Activated naive CD4-positive, alpha-beta T cell (primary cell): ENCODE results near the gene RAI1.
A peak's percentile ranks its signal among the peaks of the same experiment; 100 is the strongest.

Source experiments
- DNase-seq, 4 experiments: peaks; one replicate each; lab custom pipeline; 2025; lab: John Stamatoyannopoulos, UW

The RAI1 gene

DNA sequence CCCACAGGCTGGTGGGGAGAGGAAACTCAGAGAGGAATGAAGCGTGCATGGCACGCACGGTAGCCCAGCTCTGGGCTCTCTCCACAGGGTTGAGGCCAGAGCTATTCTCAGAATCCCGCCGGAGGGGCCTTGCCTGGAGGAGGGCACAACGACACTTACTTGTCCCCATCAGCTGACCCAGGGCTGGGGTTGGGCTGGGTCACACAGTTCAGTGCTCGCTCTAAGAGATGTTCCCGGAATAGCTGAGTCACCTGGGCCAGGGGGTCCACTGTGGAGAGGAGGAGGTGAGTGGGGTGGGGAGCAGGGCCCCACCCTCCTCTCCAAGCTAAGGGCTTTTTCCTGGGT is 133.8 kb downstream of the RAI1 start:
- DNase-seq, result no peak

GRCh38 chr17:17815436-17816200 is 134.4 kb downstream of the RAI1 start:
- no peak for DNase-seq

GRCh38 chr17:17816240-17816814 is 135.1 kb downstream of the RAI1 start:
- DNase-seq, result no peak

DNA sequence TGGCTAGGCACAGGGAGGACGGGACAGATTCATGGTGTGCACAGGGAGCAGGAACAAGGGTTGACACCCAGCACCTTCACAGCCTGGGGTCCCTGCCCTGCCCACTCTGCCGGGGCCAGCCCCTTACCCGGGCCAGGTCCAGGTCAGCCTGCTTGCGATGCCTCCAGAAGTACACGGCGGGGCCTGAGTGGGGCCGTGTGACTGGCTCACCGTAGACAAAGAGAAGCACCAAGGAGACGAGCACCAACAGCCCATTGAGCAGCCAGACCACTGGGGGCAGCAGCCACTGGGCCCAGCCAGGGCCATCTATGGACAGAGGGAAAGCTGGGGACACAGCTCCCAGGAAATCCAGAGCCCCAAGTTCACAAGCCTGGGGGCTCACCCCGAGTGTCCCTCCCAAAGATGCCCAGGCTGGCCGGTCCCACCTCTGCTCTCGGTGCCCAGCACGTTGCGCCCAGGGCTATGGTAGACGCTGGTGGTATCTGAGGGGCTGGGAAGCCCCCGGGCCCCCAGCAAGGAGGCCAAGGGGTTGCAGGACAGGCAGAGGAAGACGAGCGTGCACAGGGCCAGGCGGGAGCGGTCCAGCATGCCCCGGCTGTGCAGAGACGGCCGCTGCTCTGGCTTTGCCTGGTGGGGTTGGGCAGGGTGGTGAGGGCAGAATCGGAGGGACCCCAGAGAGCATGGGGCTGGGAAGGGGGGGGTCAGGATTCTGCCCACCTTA is 135.7 kb downstream of the RAI1 start:
- DNase-seq, result no peak

DNA sequence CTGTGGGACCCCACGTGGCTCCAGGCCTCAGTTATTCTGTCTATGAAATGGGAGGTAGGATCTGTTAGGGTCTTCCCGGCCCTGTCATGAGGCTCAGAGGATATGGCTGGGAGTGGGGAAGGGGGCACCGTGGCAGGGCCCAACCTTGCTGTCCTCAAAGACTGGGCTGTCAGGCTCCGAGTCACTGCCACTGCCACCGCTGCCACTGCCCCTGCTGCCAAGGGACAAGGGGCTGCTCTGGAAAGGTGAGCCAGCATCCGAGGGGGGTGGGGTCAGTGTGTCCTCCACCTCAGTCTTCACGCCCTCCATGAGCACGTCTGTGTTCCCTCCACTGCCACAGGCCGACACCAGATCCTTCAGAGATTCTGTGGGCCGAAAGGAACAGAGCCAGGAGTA is 136.3 kb downstream of the RAI1 start:
- no peak for DNase-seq

DNA sequence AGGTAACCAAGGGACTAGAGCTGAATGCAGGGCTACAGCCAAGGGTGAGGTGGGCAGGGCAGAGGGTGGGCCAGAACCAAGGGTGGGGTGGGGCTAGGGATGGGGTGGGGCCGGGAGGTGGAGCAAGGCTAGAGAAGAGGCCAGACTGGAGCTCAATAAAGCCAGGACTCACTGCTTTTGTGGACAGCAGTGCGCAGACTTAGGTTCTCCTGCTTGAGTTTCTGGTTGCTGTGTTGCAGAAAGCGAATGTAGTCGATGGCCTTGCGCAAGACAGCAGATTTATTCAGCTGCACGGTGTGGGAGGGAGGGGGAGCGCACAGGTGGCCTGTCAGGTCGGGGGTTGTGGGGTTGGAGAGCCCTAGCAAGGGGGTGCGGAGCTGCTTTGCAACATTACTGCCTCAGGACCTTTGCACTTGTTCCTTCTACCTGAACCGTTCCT is 136.8 kb downstream of the RAI1 start:
- no peak for DNase-seq

DNA sequence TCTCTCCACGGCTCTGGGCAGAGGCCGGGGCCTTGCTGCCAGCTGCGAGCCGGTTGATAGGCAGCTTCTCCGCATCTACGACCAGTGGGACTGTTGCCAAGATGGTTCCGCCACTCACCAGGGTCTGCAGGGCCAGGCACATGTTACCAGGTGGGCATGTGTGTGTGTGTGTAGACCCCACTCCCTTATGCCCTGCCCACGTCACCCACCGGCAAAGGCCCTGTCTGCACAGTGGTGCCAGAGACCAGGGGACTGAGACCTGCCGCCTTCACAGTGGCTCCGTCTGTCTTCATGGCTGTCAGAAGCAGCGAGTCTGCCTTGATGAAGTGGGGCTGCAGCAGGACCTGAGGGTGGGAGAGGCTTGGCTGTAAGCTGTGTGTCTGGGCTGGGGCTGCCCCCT is 137.9 kb downstream of the RAI1 start:
- DNase-seq, result no peak

GRCh38 chr17:17819561-17819995 is 138.3 kb downstream of the RAI1 start:
- DNase-seq, result peak in 1 of 4 experiments; percentile 11

DNA sequence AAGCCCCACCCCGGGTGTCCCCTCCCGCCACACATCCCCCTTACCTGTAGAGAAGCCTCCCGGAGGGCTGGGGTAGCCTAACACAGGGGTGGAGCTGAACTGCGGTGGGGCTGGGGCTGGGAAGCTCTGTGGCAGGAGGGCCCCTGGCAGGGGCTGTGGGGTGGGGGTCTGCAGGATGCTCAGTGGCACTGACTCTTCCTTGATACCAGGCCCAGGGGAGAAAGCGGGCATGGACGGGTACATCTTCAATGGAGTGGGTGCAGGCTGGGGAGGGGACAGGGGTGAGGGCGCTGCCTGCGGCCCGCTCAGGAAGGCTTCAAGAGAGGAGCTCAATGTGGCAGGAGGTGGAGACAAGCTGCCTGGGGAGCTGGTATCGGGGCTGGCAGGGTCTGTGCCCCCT is 138.8 kb downstream of the RAI1 start:
- no peak for DNase-seq

DNA sequence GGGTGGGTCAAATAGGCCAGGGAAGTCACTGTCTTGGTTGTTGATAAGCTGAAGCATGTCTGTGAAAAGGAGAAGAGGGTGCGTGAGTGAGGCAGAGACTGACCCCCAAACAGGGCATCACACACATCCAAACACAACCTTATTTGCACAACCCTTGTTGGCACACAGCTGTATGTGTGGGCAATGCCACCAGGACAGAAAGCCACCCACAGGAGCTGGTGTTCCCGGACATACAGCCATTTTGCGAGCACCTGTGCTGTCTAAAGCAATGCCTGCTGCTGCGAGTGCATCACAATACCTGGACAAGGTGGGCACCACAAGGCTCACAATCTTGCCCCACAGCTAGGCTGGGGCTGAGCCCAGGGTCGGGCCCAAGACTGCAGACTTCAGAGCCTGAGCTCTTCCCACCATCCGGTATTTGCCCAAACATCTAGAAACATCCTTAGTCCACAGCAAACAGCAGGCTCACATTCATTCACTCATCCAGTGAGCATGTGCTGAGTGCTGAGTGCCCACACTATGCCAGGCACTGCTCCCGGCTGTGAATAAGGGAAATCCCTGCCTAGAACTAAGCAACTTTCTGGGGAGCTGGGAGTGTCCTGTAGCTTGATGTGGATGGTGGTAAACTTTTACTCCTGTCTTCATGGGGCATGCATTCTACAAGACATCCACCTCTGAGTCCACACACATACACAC is 139.4 kb downstream of the RAI1 start:
- DNase-seq, result no peak

DNA sequence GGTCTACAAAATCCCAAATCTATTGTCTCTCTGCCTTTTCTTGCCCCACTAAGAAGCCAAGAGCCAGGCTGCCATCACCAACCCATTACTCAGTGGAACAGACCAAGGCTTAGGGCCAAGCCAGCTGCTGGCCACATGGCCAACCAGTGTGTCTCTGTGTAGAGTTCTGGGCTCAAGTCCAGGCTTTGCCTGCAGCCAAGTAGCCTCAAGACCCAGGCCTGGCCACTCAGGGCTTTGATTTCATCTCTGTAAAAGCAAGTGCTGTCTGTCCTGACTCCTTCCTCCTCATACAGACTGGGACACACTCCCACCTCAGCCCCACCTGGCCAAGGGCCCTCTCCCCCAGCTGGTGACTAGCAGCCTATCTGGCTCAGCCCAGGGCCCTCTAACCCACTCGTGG is 140.9 kb downstream of the RAI1 start:
- DNase-seq, result no peak

DNA sequence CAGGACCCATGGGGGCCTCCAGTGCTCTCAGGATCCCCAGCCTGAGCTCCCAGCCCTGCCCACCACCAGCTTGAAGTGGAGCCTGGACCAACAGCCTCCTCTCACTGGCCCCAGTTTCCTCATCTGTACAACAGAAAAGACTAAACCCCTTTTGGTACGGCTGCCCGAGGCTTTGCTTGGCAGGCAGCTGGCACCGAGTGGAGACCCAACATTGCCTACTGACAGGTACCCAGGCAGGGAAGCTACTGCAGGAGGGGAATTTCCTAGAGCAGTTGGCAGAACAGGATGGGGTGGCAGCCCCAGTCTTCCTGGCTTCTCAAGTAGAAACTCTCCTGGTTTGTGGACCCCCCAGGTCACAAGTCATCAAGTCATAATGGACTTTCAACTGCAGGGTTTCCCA is 141.4 kb downstream of the RAI1 start:
- DNase-seq, result no peak

GRCh38 chr17:17823433-17824118 is 142.3 kb downstream of the RAI1 start:
- DNase-seq, result peak; percentile 40 to 76 (median 58)

DNA sequence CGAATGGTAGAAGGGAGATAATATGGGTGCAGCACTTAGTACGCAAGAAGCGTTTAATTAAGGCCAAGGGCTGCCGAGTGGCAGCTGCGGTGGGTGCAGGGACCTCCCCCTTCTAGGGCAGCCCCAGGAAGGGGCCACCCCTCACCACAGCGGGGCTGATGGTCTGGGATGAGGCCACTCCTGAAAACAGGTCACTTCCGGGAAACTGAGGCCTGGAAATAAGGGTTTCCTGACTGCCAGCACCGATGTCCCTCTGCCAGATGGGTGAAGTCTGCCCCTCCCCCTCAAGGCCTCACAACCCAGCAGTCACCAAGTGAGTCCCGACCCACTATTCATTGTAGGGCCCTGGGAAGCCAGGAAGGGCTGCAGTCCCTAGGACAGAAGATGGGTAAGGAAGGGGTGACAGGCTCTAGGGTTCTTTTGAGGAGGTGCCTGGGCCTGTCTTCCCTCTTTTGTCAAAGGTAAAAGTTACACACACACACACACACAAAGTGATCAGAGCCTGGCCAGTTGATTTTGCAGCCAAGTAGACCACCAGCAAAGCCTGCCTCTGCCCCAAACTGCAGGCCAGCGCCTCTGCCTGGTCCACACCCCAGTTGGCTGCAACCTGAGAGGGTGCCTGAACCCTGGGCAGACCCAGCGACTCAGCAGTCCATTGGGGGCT is 143.0 kb downstream of the RAI1 start:
- DNase-seq, result no peak

DNA sequence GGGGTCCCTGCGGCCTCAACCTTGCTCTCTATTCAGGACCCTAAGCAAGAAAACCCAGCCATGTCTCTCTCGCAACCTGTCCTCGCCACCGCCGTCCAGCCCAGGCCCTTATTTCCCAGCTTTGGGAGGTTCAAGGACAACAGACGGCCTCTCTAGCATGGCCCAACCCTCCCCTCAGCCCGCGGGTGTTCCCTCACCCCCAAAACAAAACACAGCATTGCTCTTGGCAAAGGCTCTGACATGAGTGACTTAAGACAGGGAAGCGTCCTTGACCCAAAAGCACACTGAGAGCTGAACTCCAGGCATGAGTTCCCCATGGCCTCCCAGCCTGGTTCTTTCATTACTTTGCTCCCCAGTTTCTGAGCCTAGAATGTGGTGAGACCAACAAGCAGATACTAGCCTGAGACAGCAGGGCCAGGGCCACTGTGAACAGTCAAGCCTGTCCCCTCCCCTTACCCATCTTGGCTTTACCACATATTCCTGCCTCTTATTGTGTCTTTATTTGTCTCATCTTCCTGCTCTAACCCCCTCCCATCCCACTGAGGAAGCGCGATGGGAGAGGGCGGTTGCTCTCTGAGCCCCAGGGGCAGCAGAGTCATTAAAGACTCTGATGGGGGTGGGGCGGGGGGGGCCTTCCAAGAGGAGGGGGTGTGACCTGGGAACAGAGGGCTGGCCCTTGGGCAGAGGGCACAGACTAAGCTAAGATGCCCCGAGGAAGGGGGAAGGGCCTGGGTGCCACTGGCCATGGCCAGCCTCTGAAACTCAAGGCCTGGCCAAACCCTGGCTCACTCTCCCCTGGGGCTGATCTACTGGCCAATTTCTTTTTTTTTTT is 143.7 kb downstream of the RAI1 start:
- DNase-seq, result no peak

GRCh38 chr17:17826342-17826713 is 145.1 kb downstream of the RAI1 start:
- no peak for DNase-seq

- no peak for DNase-seq
These were observed 145.9 kb downstream of the RAI1 start for GRCh38 chr17:17826942-17827785.

DNA sequence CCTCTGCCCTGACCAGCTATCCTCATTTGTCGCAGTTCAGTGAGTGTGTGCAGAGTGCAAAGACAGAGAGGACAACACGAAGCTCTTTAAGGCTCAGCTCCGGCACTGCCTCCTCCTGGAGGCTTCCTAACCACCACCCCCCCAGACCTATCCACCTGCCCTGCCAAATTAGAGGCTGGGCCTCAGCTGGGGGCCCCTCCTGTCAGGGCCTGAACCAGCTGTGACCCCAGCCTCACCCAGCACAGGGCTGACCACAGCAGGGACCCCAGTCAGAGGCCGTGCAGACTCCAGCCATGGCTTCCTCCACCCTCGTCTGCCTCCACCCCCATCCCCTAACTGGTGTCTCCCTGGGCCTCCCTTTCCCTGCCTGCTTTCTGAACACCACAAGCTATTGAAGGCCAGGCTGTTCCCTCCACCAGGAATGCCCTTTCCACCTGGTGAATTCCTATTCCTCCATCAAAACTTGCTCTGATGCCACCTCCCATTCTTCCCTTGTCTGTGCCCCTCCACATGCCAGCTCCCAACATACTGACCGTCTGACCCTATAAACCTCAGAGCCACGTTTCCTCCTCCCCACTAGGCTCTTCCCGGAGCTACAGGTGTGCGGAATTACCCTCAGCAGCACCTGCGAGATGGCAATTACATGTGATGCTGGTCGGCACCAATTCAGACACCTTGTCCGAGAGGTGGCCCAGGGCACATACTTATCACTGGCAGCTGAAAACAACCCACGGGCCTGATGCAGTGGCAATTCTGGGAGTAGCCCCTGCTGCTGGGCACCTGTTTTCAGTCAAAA is 146.8 kb downstream of the RAI1 start:
- no peak for DNase-seq

GRCh38 chr17:17830269-17830567 is 149.0 kb downstream of the RAI1 start:
- DNase-seq, result no peak
